ENCODE measurements around the gene CDH4. TPM values are rescaled to one million over a fixed set of nuclear protein-coding genes. Genes with fewer than 3 reads are reported as not detected.

The CDH4 gene
- total and polyA plus RNA-seq, 2 donors (not counting 3 experiments of a cell fraction or from before 2014, with no cell fraction given), result 0.17 to 0.51 TPM

GRCh38 chr20:61360296-61360695 is 108.2 kb downstream of the CDH4 start:
- no peak for DNase-seq (ENCODE audit: low read depth, low spot score)
- H3K4me2 ChIP-seq (ENCODE audit: insufficient read depth, low read length), result no peak overlapping the region
- H2AFZ ChIP-seq (ENCODE audit: low read depth, low read length), result no peak overlapping the region
- no peaks in the 10 kb centered on the region for H3K4me1 ChIP-seq (ENCODE audit: control insufficient read depth, extremely low read depth, insufficient read depth, low read length)
- H3K9ac ChIP-seq (replicated peaks; ENCODE audit: extremely low read depth, insufficient read depth, low read length), result no peak overlapping the region
- H3K9me3 ChIP-seq (replicated peaks; ENCODE audit: control insufficient read depth, insufficient read depth, low read length), result peaks cover 7% of the 10 kb centered on the region
- TF ChIP-seq JUN (IDR thresholded peaks at IDR 0.05; ENCODE audit: borderline replicate concordance, insufficient read depth, insufficient read length, low read depth), result no peak
- TF ChIP-seq, protein P1, sequence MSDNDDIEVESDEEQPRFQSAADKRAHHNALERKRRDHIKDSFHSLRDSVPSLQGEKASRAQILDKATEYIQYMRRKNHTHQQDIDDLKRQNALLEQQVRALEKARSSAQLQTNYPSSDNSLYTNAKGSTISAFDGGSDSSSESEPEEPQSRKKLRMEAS (IDR thresholded peaks at IDR 0.05; ENCODE audit: insufficient read depth, insufficient read length), result no peak
- TF ChIP-seq POLR2AphosphoS5 (IDR thresholded peaks at IDR 0.05; ENCODE audit: insufficient read depth, low read depth, low read length), result no peak
- no peak for TF ChIP-seq FOS (IDR thresholded peaks at IDR 0.05; ENCODE audit: borderline replicate concordance, insufficient read depth, low read length)
- TF ChIP-seq MYC (IDR thresholded peaks at IDR 0.05; ENCODE audit: low read depth, low read length), result no peak
- no peak for TF ChIP-seq POLR2A (IDR thresholded peaks at IDR 0.05; ENCODE audit: low read depth, low read length)
- no peak for TF ChIP-seq EZH2 (IDR thresholded peaks at IDR 0.05; ENCODE audit: borderline replicate concordance, low read depth, low read length, severe bottlenecking)
- TF ChIP-seq, protein P2, sequence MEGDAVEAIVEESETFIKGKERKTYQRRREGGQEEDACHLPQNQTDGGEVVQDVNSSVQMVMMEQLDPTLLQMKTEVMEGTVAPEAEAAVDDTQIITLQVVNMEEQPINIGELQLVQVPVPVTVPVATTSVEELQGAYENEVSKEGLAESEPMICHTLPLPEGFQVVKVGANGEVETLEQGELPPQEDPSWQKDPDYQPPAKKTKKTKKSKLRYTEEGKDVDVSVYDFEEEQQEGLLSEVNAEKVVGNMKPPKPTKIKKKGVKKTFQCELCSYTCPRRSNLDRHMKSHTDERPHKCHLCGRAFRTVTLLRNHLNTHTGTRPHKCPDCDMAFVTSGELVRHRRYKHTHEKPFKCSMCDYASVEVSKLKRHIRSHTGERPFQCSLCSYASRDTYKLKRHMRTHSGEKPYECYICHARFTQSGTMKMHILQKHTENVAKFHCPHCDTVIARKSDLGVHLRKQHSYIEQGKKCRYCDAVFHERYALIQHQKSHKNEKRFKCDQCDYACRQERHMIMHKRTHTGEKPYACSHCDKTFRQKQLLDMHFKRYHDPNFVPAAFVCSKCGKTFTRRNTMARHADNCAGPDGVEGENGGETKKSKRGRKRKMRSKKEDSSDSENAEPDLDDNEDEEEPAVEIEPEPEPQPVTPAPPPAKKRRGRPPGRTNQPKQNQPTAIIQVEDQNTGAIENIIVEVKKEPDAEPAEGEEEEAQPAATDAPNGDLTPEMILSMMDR (IDR thresholded peaks at IDR 0.05; ENCODE audit: extremely low read depth in 1 of 2, insufficient read depth in 1 of 2, low read depth in 1 of 2, low read length in 2 of 2), result no peak
- TF ChIP-seq GATA2 (IDR thresholded peaks at IDR 0.05; ENCODE audit: insufficient read depth, insufficient read length, low read depth, low read length), result no peak
- ChIA-PET CTCF (no interaction called here), POLR2A (no interaction called here)
- H3K27me3 ChIP-seq (ENCODE audit: control insufficient read depth in 2 of 2, insufficient read depth in 2 of 2, low read length in 2 of 2), result no peaks in the 10 kb centered on the region
- no peak overlapping the region for H3K4me3 ChIP-seq (replicated peaks in 1 of 3; ENCODE audit: insufficient read depth in 1 of 3, low read depth in 1 of 3, low read length in 3 of 3)
- BruUV-seq (replicated peaks), result no TSS peak
- FAIRE-seq, result no peak
- dilution Hi-C loops (cut with MboI; ENCODE audit: extremely low pct_ligation_motif_present, low sequenced_read_pairs) (no loop called here), intact Hi-C loops (cut with micrococcal nuclease) (no loop called here)
- H3K79me2 ChIP-seq (ENCODE audit: control insufficient read depth, insufficient read depth, low read length), result no peaks in the 10 kb centered on the region
- no peak overlapping the region for H3K27ac ChIP-seq (ENCODE audit: insufficient read depth, low read depth, low read length)
- no peaks in the 10 kb centered on the region for H4K20me1 ChIP-seq (replicated peaks; ENCODE audit: control insufficient read depth, extremely low read depth, insufficient read depth, low read length)
- no peaks in the 10 kb centered on the region for H3K9me1 ChIP-seq (replicated peaks; ENCODE audit: control insufficient read depth, extremely low read depth, insufficient read depth, low read length)
- no peaks in the 10 kb centered on the region for H3K36me3 ChIP-seq (ENCODE audit: control insufficient read depth in 2 of 2, extremely low read depth in 1 of 2, insufficient read depth in 2 of 2, low read length in 2 of 2)

All from endothelial cell of umbilical vein (primary cell).